Hepatocyte (in vitro differentiated cells): Measurements from ENCODE around the gene OR1S1.

Experiments
- EZH2 ChIP-seq: fragments of 200-600 bp; sonication (generic); IDR thresholded peaks from 2 replicates; pipeline ENCODE4 v1.6.1; 2016; ENCODE audit warnings: antibody characterized with exemption, mild to moderate bottlenecking, borderline replicate concordance
- TF ChIP-seq, protein P1 (sequence below): fragments of 200-600 bp; sonication (generic); IDR thresholded peaks from 2 replicates; pipeline ENCODE4 v1.5.1; 2016; ENCODE audit warnings: antibody characterized with exemption, mild to moderate bottlenecking; ENCODE audit not compliant: poor library complexity

DNA sequence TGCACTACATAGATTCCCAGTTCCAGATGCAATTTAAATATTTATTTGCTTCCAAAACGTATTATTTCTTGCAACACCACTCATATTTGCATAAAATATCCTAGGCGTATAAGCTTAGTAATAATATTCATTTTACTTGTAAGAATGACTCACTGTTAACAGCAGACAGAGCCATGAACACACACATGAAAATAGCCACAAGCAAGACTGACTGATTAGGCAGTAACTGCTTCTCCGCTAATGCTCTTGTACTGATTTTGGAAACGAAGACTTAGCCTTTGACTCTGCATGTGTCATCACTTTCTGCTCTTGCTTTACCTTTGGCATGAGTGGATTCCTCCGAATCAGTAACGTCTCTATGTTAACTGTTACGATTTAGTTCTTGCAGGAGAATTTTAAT lies 10.2 kb downstream of the OR1S1 start:
- TF ChIP-seq, protein P1, sequence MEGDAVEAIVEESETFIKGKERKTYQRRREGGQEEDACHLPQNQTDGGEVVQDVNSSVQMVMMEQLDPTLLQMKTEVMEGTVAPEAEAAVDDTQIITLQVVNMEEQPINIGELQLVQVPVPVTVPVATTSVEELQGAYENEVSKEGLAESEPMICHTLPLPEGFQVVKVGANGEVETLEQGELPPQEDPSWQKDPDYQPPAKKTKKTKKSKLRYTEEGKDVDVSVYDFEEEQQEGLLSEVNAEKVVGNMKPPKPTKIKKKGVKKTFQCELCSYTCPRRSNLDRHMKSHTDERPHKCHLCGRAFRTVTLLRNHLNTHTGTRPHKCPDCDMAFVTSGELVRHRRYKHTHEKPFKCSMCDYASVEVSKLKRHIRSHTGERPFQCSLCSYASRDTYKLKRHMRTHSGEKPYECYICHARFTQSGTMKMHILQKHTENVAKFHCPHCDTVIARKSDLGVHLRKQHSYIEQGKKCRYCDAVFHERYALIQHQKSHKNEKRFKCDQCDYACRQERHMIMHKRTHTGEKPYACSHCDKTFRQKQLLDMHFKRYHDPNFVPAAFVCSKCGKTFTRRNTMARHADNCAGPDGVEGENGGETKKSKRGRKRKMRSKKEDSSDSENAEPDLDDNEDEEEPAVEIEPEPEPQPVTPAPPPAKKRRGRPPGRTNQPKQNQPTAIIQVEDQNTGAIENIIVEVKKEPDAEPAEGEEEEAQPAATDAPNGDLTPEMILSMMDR: no peak
- TF ChIP-seq EZH2: no peak
